HEK293T (cell line): ENCODE measurements around the gene TRDN.
"Not testable (repeated sequence)": the region's sequence is repeated elsewhere in the genome, so short reads cannot be mapped to it uniquely, and the experiment has no call there.

Source experiments
- CTCF ChIA-PET: fragments of 350-600 bp; formaldehyde crosslinking; extraction: SDS; loops from one replicate; lab custom pipeline; 2021; ENCODE audit warnings: antibody characterized with exemption, inconsistent platforms; lab: Yijun Ruan, JAX
- POLR2A ChIA-PET: fragments of 350-600 bp; formaldehyde crosslinking; extraction: SDS; loops from one replicate; lab custom pipeline; 2020; ENCODE audit warnings: antibody characterized with exemption, inconsistent platforms; lab: Yijun Ruan, JAX
- DNase-seq: peaks from one replicate; pipeline ENCODE4 v3.0.0; 2012; ENCODE audit warnings: mixed read lengths; ENCODE audit errors: extremely low spot score
- ARNT ChIP-seq: fragments of 450-650 bp; IDR thresholded peaks from 2 replicates; pipeline ENCODE4 v1.6.1; 2017; ENCODE audit warnings: mild to moderate bottlenecking
- BHLHE40 ChIP-seq: fragments of 450-650 bp; IDR thresholded peaks from 2 replicates; pipeline ENCODE4 v1.6.1; 2016; ENCODE audit warnings: mild to moderate bottlenecking, moderate library complexity, borderline replicate concordance
- CTBP1 ChIP-seq: fragments of 450-650 bp; IDR thresholded peaks from 2 replicates; pipeline ENCODE4 v1.6.1; 2016; ENCODE audit warnings: borderline replicate concordance
- ELF4 ChIP-seq: fragments of 450-650 bp; IDR thresholded peaks from 2 replicates; pipeline ENCODE4 v1.6.1; 2017; ENCODE audit warnings: antibody characterized with exemption
- FOXA1 ChIP-seq: fragments of 450-650 bp; IDR thresholded peaks from 2 replicates; pipeline ENCODE4 v1.6.1; 2016; ENCODE audit warnings: mild to moderate bottlenecking
- FOXK2 ChIP-seq: fragments of 450-650 bp; IDR thresholded peaks from 2 replicates; pipeline ENCODE4 v1.6.1; 2016; ENCODE audit warnings: mild to moderate bottlenecking
- FOXM1 ChIP-seq: fragments of 450-650 bp; IDR thresholded peaks from 2 replicates; pipeline ENCODE4 v1.6.1; 2017; ENCODE audit warnings: mild to moderate bottlenecking, borderline replicate concordance
- HDGF ChIP-seq: fragments of 450-650 bp; IDR thresholded peaks from 2 replicates; pipeline ENCODE4 v1.6.1; 2017; ENCODE audit warnings: antibody characterized with exemption, borderline replicate concordance
- L3MBTL2 ChIP-seq: fragments of 450-650 bp; conservative IDR thresholded peaks from 2 replicates; pipeline ENCODE4 v1.6.1; 2016; ENCODE audit warnings: mild to moderate bottlenecking
- LEF1 ChIP-seq: fragments of 450-650 bp; IDR thresholded peaks from 2 replicates; pipeline ENCODE4 v1.6.1; 2017; ENCODE audit warnings: mild to moderate bottlenecking, borderline replicate concordance
- NFRKB ChIP-seq: fragments of 450-650 bp; IDR thresholded peaks from 2 replicates; pipeline ENCODE4 v1.6.1; 2016; ENCODE audit warnings: mild to moderate bottlenecking, moderate library complexity
- PKNOX1 ChIP-seq: fragments of 450-650 bp; IDR thresholded peaks from 2 replicates; pipeline ENCODE4 v1.6.1; 2016
- SP1 ChIP-seq: fragments of 450-650 bp; IDR thresholded peaks from 2 replicates; pipeline ENCODE4 v1.6.1; 2017
- SUZ12 ChIP-seq: fragments of 450-650 bp; IDR thresholded peaks from 2 replicates; pipeline ENCODE4 v1.6.1; 2016; ENCODE audit warnings: mild to moderate bottlenecking
- TARDBP ChIP-seq: fragments of 450-650 bp; IDR thresholded peaks from 2 replicates; pipeline ENCODE4 v1.6.1; 2016
- ZNF384 ChIP-seq: fragments of 450-650 bp; IDR thresholded peaks from 2 replicates; pipeline ENCODE4 v1.6.1; 2016

TRDN gene

DNA sequence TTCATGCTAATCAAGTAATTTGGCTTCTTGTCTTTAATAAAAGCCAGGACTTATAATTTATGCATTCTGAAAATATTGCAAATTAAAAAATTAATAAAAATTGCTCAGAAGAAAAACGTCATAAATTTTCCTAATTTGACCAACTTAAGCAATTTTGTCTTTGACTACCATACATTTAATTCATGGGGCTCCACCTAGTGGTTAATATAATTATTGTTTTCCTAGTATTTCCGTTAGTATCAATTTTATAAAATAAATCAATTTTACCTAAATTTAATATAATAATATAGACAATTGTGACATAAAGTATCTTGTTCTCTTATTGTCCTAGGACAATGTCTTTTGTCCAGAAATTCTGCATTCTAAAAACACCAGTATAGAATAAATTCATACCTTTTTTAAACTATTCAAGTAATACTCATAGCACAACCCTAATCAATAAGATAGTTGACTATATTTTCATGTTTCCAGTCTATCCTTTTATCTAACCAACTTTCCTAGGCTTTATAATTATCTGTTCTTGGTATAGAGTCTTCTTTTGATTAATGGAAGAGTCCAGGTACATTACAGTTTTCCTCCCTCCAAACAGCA lies 319.9 kb downstream of the TRDN start:
- DNase-seq, result no peak
- TF ChIP-seq BHLHE40 (no peak), L3MBTL2 (no peak), SUZ12 (no peak), LEF1 (no peak)
- CTCF ChIA-PET, result interaction anchor here (0.9 to 1.3 kb wide), 2 partner anchors 8 to 369 kb away, joined by 3 to 5 read pairs; no protein-coding TSS in a partner anchor
- POLR2A ChIA-PET, result no interaction called here

- DNase-seq, POLR2A ChIA-PET, CTCF ChIA-PET: not testable (repeated sequence)
Measured at GRCh38 chr6:123314459-123314858, 322.3 kb downstream of the TRDN start.

DNA sequence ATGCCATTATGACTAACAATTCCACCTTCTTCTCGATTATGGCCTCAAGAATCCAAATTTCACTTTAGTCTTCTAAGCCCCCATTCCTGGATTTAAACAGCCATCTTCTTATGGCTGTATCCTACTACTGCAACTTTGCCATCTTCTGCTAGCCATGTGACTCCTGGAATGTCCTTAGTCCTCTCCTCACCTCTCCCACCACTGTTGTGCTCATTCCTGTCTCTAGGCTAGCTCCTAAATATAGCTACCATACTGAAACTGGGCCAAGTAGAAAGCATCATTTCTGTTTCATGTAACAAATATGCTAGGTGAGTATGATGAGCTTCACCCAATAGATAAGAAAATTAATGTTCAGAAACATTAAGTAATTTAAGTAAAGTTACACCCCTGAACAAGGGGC lies 327.6 kb downstream of the TRDN start:
- ChIA-PET CTCF (interaction anchor here (1.2 kb wide), 1 partner anchor 439 kb away, joined by 3 read pairs; no protein-coding TSS in a partner anchor), POLR2A (no interaction called here)
- DNase-seq, result no peak
- no peak for TF ChIP-seq FOXM1
- no peak for TF ChIP-seq PKNOX1
- TF ChIP-seq TARDBP, result no peak

- ChIA-PET CTCF (interaction anchor here (1.7 kb wide), 1 partner anchor 437 kb away, joined by 5 read pairs; no protein-coding TSS in a partner anchor), POLR2A (no interaction called here)
- DNase-seq, result peak; percentile 45
- TF ChIP-seq ARNT (no peak), HDGF (no peak), ZNF384 (no peak), SUZ12 (no peak), PKNOX1 (peak; percentile 86), FOXK2 (no peak)
Measured at GRCh38 chr6:123306334-123306733, 330.4 kb downstream of the TRDN start.

DNA sequence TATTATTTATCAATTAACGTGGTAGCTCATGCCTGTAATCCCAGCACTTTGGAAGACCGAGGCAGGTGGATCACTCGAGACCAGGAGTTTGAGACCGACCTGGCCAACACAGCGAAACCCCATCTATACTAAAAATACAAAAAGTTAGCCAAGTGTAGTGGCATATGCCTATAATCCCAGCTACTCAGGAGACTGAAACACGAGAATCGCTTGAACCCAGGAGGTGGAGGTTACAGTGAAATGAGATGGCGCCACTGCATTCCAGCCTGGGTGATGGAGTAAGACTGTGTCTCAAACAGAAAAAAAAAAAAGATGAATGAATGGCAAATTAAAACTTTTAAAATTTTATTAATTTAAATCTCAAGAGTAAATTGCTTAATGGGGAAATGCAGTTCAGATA lies 341.1 kb downstream of the TRDN start:
- no peak for DNase-seq
- ChIA-PET CTCF (no interaction called here), POLR2A (no interaction called here)

DNA sequence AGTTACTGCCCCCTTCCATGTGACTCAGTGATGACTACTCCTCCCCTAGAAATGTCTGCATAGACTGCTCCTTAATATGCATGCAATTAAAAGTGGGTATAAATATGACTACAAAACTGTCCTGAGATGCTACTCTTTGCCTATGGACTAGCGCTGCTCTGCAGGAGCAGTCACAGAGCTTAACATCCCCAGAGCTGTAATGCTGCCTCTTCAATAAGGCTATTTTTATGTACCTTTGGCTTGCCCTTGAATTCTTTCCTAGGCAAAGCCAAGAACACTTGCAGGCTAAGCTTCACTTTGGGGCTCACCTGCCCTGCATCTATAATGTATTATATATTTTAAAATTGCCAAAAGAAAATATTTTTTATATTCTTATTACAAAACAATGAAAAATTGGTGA lies 341.6 kb downstream of the TRDN start:
- POLR2A ChIA-PET, result no interaction called here
- DNase-seq, result no peak
- CTCF ChIA-PET, result no interaction called here
- TF ChIP-seq FOXA1 (no peak), FOXM1 (no peak), ARNT (no peak), TARDBP (no peak), HDGF (no peak), PKNOX1 (no peak), ZNF384 (no peak), NFRKB (no peak), CTBP1 (no peak), L3MBTL2 (no peak), LEF1 (no peak), SP1 (no peak), FOXK2 (no peak), SUZ12 (no peak), BHLHE40 (no peak), ELF4 (no peak)

More for the DNA sequence above, 341.1 kb downstream of the TRDN start:
- no peak for TF ChIP-seq FOXK2
- TF ChIP-seq ELF4, result no peak
- no peak for TF ChIP-seq NFRKB
- no peak for TF ChIP-seq LEF1
- TF ChIP-seq PKNOX1, result no peak
- no peak for TF ChIP-seq ARNT
- no peak for TF ChIP-seq CTBP1
- no peak for TF ChIP-seq BHLHE40
- TF ChIP-seq TARDBP, result no peak
- no peak for TF ChIP-seq FOXA1
- no peak for TF ChIP-seq FOXM1
- TF ChIP-seq L3MBTL2, result no peak
- TF ChIP-seq HDGF, result no peak
- no peak for TF ChIP-seq SUZ12
- no peak for TF ChIP-seq ZNF384
- TF ChIP-seq SP1, result no peak

DNA sequence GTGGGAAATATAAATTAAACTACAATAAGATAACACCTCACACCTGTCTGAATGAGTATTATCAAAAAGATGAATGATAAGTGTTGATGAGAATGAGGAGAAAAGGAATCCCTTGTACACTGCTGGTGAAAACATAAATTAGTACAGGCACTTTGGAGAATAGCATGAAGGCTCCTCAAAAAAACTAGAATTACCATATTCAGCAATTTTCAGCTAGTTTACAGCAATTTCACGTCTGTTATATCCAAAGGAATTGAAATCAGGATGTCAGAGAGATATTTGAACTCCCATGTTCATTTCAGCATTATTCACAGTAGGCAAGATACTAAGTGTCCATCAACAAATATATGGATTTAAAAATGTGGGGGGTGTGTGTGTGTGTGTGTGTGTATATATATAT lies 348.1 kb downstream of the TRDN start:
- no peak for DNase-seq
- CTCF ChIA-PET, result no interaction called here
- TF ChIP-seq NFRKB (no peak), FOXM1 (no peak), TARDBP (no peak), ELF4 (no peak), FOXA1 (no peak), L3MBTL2 (no peak), CTBP1 (no peak)
- POLR2A ChIA-PET, result no interaction called here
